Measurements from ENCODE around the gene IRF5. TPM values are rescaled to one million over a fixed set of nuclear protein-coding genes. Genes with fewer than 3 reads are reported as not detected.

The IRF5 gene, protein sequence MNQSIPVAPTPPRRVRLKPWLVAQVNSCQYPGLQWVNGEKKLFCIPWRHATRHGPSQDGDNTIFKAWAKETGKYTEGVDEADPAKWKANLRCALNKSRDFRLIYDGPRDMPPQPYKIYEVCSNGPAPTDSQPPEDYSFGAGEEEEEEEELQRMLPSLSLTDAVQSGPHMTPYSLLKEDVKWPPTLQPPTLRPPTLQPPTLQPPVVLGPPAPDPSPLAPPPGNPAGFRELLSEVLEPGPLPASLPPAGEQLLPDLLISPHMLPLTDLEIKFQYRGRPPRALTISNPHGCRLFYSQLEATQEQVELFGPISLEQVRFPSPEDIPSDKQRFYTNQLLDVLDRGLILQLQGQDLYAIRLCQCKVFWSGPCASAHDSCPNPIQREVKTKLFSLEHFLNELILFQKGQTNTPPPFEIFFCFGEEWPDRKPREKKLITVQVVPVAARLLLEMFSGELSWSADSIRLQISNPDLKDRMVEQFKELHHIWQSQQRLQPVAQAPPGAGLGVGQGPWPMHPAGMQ
- total RNA-seq (2014; rRNA removed; shearing (Covaris generic)): not detected in 2 replicates

DNA sequence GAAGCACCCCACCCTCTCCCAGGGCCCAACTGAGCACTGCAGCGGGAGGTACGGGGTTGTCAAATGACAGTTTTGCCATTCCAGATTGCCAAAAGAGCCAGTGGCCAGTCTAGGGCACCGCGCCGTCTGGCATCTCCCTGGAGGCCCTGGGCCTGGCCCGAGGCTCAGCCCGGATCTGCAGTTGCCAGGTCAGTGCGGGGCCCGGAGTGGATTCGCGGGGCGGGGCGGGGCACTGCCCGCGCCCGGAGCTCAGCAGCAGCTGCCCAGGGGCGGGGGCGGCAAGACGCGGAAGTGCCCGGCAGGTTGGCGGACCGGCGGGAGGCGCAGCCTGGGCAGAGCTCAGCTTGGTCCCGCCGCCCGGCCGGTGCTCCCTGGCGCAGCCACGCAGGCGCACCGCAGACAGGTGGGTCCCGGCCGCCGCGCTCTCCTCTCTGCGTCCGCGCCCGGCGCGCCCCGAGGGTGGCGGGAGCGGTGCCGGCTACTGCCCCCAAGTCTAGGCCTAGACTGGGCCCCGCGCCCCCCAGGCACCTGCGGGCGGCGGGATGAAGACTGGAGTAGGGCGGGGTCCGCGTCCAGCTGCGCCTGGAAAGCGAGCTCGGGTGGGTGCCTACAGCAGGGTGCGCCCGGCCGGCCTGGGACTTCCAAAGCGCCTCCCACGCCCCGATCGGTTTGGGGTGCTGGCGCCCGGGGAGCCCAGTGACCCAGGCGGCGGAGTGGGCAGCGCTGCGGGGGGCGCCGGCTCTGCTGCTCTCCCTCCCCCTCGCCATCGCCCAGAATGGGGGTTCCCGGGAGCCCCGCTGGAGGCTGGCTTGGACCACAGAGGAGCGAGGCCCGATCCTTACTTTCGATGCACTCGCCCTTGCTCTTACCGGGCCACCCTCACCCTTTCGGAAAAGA is at the start of gene IRF5:
IRF5 (plus strand) TSS at position 281 of the 897 bp plus-strand sequence. CDS start 4,155 bp downstream, outside the sequence.
- DNase-seq (ENCODE audit: low read depth): no peak

DNA sequence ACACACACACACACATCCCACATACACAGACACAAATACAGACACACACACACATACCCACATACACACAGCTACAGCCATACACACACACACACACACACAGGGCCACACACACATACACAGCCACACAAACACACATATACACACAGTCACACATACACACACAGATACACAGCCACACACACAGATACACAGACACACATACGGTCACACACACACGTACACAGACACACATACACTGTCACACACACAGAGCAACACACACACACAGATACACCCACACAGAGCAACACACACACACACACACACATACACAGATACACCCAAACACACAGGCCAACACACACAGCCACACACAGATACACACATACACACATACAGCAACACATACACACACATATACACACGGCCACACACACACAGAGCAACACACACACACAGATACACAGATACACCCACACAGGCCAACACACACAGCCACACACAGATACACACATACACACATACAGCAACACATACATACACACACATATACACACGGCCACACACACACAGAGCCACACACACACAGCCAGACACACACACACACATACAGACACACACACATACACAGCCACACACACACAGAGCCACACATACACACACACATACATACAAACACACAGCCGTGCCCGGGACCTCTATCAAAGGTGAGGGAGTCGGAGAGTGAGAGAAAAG is 49.5 kb upstream of the IRF5 start:
- no peak for DNase-seq (ENCODE audit: low read depth)

GRCh38 chr7:128888756-128889095 is 49.0 kb upstream of the IRF5 start:
- no peak for DNase-seq (ENCODE audit: low read depth)

GRCh38 chr7:128889121-128889520 is 48.6 kb upstream of the IRF5 start:
- DNase-seq (ENCODE audit: low read depth): no peak

DNA sequence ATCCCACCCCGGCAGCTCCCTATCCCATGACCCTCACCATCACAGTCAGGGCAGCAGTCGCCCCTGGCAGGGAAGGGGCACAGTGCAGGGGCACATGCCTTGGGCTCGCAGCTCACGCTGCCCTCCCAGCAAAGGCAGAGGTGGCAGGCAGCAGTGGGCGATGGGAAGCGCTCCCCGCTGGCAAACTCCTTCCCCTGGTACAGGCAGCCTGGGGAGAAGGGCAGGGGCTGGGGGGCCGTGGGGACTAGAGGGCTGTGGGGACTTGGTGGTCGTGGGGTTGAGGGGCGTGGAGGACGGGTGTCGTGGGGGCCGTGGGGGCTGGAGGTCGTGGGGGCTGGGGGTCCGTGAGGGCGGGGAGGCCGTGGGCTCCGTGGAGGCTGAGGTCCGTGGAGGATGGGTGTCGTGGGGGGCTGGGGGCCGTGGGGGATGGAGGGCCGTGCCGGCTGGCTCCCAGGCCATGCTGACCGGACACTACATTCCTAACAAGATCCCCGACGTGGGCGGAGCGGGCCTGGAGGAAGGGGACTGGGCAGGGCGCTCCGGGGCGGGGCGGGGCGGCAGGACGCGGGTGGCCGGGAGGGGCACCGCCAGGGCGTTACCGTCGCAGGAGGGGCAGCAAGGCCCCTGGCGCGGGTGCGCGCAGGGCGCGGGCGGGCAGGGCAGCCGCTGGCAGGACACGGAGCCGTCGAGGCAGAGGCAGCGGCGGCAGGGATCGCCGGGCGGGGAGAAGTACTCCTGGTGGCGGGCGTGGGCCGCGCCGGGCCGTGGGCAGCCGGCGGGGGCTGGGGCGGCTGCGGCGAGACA is 47.2 kb upstream of the IRF5 start:
- DNase-seq (ENCODE audit: low read depth): peak; percentile 51

GRCh38 chr7:128891110-128891941 is 46.4 kb upstream of the IRF5 start:
- DNase-seq (ENCODE audit: low read depth): no peak

GRCh38 chr7:128891942-128892269 is 45.8 kb upstream of the IRF5 start:
- DNase-seq (ENCODE audit: low read depth): no peak

- DNase-seq (ENCODE audit: low read depth): no peak
Observed at GRCh38 chr7:128892521-128893250, 45.0 kb upstream of the IRF5 start.

DNA sequence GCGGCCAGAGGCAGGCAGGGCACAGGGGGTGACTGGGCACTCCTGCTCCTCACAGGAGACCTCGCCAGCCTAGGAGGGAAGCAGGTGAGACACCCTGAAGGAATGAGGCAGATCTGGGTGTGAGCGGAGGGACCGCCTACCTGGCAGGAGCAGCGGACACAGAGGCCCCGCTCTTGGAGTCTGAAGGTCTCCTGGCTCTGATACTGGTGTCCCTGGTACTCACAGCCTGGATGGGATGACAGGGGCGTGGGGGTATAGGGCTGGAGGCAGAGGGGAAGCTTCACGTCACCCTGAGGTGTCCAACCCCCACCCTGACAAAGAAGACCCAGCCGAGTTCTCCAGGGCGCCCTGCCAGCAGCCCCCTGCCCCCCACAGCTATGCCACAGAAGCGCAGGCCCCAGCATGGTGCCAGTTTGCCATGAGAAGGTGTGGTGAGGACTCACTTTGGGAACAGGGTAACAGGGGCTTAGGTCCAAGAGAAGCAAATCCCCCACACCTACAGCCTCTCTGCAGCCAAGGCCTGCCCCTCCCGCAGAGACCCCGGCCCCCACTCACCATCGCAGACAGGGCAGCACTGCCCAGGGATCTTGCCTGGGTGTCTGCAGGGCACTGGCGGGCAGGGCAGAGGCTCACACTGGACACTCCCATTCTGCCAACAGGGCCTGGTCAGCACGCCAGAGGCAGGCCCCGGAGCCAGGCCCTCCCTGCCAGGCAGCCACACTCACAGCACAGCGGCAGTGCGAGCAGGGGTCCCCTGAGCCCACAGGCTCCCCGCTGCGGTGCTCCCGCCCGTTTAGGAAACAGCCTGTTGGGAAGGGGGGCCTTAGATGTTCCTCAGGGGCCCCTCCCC is 44.3 kb upstream of the IRF5 start:
- DNase-seq (ENCODE audit: low read depth): no peak

GRCh38 chr7:128894101-128894440 is 43.7 kb upstream of the IRF5 start:
- DNase-seq (ENCODE audit: low read depth): no peak

- DNase-seq (ENCODE audit: low read depth): no peak
Observed at GRCh38 chr7:128895320-128895719, 42.4 kb upstream of the IRF5 start.

DNA sequence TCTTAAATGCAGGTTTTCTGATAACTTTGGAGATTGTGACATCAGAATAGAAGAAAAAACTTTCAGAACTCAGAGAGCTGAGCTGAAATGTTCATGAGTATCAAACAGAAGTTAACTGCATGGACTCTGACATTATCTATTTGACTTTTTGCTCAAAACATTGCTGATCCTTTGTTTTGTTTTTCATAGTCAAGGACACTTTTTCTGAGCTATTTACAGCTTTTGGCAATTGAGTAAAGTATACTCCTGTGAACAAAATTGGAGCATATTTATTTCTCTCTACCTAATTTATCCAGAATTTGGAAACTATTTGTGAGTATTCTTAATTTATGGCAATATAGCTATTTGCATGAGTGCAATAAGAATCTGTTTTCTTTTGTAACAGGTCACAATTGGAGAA is 38.3 kb upstream of the IRF5 start:
- no peak for DNase-seq (ENCODE audit: low read depth)

DNA sequence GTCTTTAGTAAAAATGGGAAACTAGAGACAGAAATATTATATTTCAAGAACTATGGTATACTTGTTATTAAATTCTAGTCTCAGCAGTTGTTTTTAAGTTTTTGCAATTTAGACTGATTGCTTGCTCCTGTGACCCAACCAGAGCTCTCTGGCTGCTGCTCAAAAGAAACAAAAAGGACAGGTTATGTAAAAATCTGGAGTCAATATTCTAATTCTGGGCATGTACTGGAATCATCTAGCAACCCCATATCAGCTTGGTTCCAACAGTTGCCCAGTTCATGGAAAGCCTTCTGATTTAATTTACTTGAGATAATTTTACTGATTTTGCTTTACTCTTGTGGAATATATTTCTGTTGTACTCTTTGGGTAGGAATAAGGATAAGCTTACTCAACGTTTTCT is 37.5 kb upstream of the IRF5 start:
- DNase-seq (ENCODE audit: low read depth): no peak

GRCh38 chr7:128902761-128903585 is 34.8 kb upstream of the IRF5 start:
- peak; percentile 17 for DNase-seq (ENCODE audit: low read depth)

DNA sequence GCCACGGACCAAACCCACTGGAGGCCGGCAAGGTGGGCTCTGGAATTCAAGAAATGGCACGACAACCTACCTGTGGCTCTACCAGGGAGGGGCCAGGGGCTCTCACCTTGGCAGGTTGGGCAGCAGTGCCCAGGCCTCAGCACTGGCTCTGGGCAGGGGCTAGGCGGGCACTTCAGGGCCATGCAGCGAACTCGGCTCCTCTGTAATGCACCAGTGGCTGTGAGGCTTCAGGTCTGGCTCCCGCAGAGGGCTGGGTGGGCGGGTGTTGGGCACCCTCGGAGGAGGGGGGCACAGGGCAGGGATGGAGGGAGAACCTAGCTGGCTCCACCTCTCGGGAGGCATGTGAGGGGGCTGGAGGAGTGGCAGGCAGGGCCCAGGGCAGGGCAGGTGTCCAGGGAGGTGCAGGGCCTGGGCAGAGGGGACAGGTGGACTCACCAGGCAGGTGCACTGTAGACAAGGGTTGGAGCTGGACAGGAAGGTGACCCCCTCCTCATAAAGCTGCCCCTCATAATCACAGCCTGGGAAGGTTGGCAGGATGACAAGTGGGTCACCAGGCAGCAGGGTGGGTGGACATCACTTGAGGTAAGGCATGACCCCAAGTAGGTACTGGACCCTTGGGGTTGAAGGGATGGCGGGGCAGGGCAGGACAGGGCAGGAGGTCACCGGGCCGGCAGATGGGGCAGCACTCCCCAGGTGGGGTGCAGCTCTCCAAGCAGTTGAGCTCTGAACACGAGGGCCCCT is 33.9 kb upstream of the IRF5 start:
- no peak for DNase-seq (ENCODE audit: low read depth)

- peak; percentile 55 for DNase-seq (ENCODE audit: low read depth)
Observed at GRCh38 chr7:128904381-128905197, 33.1 kb upstream of the IRF5 start.
